Bronchial epithelial cell (primary cell): Measurements from ENCODE around the gene KRTAP5-7. TPM values are rescaled to one million over a fixed set of nuclear protein-coding genes. Genes with fewer than 3 reads are reported as not detected.

ENCODE experiments used
- DNase-seq: peaks from one replicate; pipeline ENCODE4 v3.0.0-alpha.2; 2010; ENCODE audit warnings: low read depth
- FAIRE-seq: peaks from 2 replicates; lab custom pipeline; 2011; peaks lifted over from hg19 to GRCh38; lab: Jason Lieb, UNC
- H3K27me3 ChIP-seq: 2 replicates; pipeline ENCODE4 v1.5.1; 2011; ENCODE audit warnings: low read length; ENCODE audit not compliant: control insufficient read depth, insufficient read depth
- H3K36me3 ChIP-seq: 2 replicates; pipeline ENCODE4 v1.5.1; 2011; ENCODE audit warnings: low read length; ENCODE audit not compliant: control insufficient read depth, insufficient read depth
- H3K4me3 ChIP-seq: 2 replicates; pipeline ENCODE4 v1.5.1; 2011; ENCODE audit warnings: mild to moderate bottlenecking, low read depth, low read length, control low read depth
- total RNA-seq: library from RNA; depleted of rRNA; stranded (reverse); fragments of >200 nt; gene quantifications from 2 replicates; pipeline ENCODE4 v1.2.1, GENCODE V29; 2014
- TF ChIP-seq, protein P1 (sequence below): IDR thresholded peaks from 2 replicates; pipeline ENCODE4 v1.5.1; 2011; ENCODE audit warnings: mild to moderate bottlenecking, moderate library complexity, low read length, control low read depth, inconsistent platforms; ENCODE audit not compliant: insufficient read depth, severe bottlenecking

KRTAP5-7 gene
- total RNA-seq, 1 donor from 2014 or later: not detected

DNA sequence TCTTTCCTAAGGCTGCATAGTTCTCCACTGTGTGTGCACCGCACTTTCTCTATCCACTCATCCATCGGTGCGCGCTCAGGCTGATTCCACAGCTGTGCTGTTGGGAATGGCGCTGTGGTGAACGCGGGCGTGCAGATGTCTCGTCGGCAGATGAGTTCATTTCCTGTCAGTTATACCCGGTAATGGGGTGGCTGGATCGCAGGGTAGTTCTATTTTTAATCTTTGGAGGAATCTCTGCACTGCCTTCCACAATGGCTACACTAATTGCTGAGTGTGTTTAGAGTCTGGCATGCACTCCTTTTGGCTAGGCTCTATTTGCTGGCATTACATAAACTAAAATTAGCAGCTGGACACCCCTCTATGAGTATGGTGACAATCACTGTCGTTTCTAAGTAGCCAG is 27.9 kb upstream of the KRTAP5-7 start:
- Histone ChIP-seq H3K4me3 (no peak overlapping the region), H3K36me3 (peaks cover 30% of the 10 kb centered on the region), H3K27me3 (no peaks in the 10 kb centered on the region)
- peak; percentile 28 for FAIRE-seq
- no peak for DNase-seq
- TF ChIP-seq, protein P1, sequence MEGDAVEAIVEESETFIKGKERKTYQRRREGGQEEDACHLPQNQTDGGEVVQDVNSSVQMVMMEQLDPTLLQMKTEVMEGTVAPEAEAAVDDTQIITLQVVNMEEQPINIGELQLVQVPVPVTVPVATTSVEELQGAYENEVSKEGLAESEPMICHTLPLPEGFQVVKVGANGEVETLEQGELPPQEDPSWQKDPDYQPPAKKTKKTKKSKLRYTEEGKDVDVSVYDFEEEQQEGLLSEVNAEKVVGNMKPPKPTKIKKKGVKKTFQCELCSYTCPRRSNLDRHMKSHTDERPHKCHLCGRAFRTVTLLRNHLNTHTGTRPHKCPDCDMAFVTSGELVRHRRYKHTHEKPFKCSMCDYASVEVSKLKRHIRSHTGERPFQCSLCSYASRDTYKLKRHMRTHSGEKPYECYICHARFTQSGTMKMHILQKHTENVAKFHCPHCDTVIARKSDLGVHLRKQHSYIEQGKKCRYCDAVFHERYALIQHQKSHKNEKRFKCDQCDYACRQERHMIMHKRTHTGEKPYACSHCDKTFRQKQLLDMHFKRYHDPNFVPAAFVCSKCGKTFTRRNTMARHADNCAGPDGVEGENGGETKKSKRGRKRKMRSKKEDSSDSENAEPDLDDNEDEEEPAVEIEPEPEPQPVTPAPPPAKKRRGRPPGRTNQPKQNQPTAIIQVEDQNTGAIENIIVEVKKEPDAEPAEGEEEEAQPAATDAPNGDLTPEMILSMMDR: no peak

DNA sequence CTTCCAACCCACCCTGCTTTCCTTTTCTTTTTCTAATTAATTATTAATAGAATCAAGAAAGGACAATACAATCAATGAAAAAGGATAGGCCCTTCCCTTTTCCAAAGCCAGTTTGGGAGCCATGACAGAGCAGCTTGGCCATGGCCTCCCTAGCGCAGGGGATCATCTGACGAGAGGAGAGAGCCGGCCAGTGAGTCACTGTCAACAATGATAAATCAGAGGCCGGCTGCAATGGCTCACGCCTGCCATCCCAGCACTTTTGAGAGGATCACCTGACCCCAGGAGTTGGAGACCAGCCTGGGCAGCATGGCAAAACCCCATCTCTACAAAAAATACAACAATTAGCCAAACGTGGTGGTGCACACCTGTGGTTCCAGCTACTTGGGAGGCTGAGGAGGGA is 27.5 kb upstream of the KRTAP5-7 start:
- FAIRE-seq (no peak), DNase-seq (peak; percentile 7)
- H3K27me3 ChIP-seq: no peaks in the 10 kb centered on the region
- no peak overlapping the region for H3K4me3 ChIP-seq
- TF ChIP-seq, protein P1: no peak
- peaks cover 29% of the 10 kb centered on the region for H3K36me3 ChIP-seq

DNA sequence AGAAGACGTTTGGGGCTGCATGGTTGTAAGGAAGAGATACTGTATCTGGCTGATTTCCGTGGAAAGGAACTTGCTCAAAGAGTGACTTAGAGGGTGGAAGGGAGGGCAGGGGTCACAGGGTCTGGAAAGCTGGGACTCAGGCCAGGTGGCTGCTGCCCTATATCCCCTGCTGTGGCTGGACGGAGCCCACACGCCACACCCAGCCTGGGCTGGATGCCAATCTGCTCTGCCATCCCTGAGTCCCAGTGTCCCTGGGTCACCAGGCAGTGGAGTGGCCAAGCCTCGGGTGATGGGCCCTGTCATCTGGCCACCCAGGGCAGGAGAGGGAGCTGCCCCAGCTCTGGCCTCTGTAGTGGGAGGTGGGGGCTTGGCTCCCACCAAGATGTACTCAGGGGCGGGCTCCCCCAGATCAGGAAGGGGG is 26.5 kb upstream of the KRTAP5-7 start:
- FAIRE-seq: no peak
- Histone ChIP-seq H3K27me3 (no peaks in the 10 kb centered on the region), H3K4me3 (no peak overlapping the region), H3K36me3 (peaks cover 23% of the 10 kb centered on the region)
- TF ChIP-seq, protein P1: no peak
- DNase-seq: no peak

DNA sequence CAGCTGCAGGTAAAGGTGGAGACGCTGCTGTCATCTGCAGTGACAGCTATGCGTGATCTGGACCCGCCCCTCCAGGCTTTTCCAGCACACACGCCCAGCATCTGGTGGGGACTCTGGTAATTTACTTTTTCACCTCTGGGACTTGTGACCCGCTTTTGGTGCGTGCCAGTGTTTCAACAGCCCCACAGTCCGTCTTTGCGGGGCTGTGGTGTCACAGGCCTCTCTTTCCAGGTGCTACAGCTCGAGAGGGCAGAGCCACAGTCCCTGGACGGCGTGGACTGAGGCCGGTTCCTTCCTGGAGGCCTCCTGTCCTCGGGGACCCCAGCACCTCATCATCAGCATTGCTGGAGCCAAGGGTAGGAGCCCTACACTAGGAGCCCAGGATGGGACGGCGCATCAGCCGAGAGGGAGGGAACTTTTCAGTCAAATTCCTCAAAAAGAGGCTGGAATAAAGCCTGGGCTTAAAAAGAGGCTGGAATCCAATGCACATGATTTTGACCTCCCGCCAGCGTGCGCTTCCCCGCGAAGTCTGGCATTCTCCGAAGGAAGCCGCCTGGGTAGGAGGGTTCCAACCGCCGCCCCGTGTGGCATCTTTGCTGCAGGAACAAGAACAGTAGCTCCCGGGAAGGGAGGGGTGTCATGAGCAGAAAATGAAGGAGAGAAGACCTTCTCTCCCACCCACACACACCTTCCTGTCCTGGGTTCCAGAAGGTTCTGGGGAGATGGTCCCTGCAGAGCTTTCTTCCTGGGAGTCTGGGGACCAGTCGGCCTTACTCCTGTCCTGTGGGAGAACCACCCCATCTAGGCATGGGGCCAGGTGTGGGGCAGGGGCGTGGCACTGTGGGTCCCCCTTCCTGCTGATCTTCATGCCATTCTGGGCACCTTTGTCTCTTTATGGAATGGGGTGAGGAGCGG is 25.7 kb upstream of the KRTAP5-7 start:
- TF ChIP-seq, protein P1: no peak
- Histone ChIP-seq H3K36me3 (peaks cover 16% of the 10 kb centered on the region), H3K4me3 (no peak overlapping the region), H3K27me3 (no peaks in the 10 kb centered on the region)
- FAIRE-seq: no peak
- no peak for DNase-seq

DNA sequence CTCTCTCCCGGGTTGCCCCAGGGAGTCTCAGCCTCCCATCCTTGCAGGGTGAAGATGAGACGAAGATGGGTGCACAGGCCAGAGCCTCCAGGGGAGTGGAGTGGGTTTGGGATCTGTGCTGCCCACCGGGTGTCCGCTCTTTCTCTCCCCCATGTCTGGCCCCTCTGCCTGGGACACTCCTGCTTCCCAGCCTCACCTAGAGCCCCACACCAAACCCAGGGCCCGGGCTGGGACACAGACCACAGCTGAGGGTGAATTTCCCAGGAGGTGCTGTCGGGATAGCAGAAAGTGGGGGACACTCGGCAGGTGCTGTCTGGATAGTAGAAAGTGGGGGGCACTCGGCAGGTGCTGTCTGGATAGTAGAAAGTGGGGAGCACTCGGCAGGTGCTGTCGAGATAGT is 25.0 kb upstream of the KRTAP5-7 start:
- no peak for FAIRE-seq
- TF ChIP-seq, protein P1: no peak
- H3K36me3 ChIP-seq: peaks cover 14% of the 10 kb centered on the region
- DNase-seq: no peak
- no peaks in the 10 kb centered on the region for H3K27me3 ChIP-seq
- H3K4me3 ChIP-seq: no peak overlapping the region
